NCI-H2227 treated with DMSO at 0.1 percent for 48 hours (cell line): ENCODE measurements around the gene RPS6KA5.
"Not testable (repeated sequence)": the region's sequence is repeated elsewhere in the genome, so short reads cannot be mapped to it uniquely, and the experiment has no call there.

Source experiments
- DNase-seq: peaks from one replicate; lab custom pipeline; 2025; lab: John Stamatoyannopoulos, UW

Gene RPS6KA5

DNA sequence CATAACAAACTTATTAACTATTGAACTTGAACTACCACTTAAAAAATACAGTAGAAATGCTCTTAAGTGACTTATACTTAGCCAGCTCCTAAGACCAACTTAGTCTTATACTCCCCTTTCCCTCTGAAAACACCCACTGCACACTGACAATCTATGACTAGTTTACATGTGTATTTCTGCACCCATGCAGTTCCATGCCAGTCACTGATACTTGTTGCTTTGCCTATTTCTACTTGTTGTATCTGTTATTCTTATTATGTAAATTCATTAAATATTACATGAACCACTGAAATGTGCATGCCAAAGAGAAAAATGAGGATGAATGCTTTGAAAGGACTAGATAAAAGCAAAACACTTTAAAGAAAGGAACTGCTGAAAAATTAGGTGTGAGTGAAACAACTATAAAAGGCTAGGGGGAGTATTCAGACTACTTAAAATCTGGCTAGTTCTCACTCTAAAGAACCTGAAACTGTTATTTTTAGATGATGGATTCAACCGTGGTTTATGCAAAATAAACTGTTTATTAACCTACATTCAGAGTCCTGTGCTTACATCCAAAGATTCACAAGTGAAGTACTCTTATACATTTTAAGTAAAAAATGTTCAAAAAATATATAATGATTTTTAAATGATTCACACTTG, 74.7 kb downstream of the RPS6KA5 start:
- no peak for DNase-seq

DNA sequence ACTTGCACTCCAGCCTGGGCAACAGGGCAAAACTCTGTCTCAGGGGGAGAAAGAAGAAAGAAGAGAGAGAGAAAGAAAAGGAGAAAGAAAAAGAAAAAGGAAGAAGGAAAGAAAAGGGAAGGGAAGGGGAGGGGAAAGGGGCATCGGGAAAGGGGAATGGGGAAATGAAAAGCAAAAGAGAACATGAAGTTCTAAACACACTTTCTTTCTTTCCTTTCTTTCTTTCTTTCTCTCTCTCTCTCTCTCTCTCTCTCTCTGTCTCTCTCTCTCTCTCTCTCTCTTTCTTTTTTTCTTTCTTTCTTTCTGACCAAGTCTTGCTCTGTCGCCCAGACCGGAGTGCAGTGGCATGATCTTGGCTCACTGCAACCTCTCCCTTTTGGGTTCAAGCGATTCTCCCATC, 76.9 kb downstream of the RPS6KA5 start:
- no peak for DNase-seq

DNA sequence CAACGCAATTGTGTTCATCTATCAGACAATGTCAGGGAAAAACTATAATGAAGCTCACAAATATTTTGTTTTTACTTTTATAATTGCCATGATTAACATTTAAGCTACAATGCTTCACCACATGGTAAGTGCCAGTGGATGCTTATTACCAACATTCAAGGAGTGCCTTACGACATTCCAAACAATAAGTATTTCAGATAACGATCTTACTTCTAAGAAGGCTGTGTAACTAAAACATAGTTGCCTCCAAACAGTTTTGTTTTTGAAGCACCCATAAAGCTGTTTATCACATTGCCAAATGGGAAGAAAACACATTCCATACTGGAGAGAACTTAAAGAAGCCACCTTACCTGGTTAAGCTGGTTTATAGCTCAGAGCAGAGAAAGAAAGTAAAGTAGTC, 78.8 kb downstream of the RPS6KA5 start:
- DNase-seq, result no peak

DNA sequence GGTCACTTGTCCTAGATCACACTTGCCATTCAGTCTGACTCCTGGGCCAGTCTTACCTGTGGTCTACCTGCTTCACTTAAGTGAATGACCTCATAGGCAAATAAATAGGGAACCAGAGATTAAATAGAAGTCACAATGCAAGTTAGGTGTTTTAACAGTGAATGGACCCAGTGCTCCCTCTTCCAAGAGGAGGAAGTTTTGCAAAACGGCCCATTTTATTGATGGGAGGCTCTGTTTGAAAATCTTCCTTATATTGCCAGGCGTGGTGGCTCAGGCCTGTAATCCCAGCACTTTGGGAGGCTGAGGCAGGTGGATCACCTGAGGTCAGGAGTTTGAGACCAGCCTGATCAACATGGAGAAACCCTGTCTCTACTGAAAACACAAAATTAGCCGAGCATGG, 79.8 kb downstream of the RPS6KA5 start:
- DNase-seq, result not testable (repeated sequence)

DNA sequence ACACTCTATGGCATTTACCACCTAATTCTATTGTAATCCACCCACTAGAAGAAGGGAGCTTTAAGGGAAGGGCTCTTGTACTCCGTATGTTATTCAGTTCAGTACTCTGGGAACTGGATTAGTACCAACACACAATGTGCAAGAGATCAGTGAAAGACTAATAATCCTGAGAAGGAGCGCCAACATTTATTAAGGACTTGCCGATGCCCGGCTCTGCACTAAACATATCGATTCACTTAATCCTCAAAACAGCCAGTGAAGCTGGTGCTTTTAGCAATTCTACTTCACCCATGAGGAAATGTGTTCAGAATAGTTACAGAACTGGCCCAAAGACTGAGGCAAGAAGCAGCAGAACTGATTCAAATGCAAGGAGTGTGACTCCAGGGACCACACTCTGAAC, 80.9 kb downstream of the RPS6KA5 start:
- no peak for DNase-seq

DNA sequence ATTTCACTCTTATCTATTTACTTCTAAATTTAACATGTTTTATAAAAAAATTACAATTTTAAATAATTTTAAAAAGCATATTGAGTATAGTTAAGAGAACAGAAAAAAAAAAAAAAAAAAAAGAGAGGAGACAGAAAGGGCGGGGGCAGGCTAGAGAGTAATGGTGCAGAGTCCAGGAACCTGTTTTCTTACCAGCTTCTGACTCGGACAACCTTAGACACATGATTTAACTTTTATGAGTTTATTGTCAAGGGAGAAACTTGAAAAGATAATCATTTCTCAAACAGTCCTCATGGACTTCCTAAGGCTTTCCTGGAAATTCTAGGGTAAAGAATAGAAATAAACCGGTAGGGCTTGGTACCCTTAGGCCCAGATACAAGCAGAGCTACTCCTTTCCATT, 84.3 kb downstream of the RPS6KA5 start:
- no peak for DNase-seq

DNA sequence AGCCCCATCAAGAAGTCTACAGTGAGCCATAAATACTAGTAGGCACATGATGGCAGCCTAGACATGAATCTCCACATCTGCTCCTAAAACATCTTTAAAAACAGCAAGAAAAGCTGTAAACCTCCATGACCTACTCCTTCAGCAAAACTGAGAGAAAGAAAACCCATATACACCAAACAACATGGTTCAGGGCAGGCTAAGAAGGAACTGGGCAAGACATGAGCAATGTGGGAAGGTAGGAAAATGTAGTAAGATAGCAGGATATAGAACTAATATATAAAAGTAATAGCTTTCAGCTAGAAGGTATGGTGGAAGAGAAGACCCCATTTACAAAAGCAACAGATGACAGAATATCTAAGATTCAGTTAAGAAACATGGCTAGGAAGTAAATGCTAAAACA, 88.8 kb downstream of the RPS6KA5 start:
- DNase-seq, result no peak

DNA sequence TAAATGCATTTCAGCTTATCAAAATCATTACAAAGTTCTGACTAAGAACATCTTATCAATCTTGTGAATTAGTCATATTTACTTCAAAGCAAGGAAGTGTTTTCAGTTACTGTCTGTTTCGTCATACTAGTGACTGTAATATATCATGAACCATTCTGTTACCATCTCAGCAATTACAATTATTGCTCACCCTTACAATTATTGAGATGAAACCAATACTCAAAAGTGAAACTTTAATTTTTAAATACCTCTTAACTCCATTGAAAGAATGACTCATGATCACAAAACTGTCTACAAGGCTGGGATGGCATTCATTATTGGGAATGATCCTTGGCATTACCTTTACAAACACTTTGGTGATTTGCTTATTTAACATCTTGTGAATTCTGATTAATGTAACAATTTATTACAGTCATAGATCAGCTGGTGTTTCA, 90.3 kb downstream of the RPS6KA5 start:
- DNase-seq, result no peak

DNA sequence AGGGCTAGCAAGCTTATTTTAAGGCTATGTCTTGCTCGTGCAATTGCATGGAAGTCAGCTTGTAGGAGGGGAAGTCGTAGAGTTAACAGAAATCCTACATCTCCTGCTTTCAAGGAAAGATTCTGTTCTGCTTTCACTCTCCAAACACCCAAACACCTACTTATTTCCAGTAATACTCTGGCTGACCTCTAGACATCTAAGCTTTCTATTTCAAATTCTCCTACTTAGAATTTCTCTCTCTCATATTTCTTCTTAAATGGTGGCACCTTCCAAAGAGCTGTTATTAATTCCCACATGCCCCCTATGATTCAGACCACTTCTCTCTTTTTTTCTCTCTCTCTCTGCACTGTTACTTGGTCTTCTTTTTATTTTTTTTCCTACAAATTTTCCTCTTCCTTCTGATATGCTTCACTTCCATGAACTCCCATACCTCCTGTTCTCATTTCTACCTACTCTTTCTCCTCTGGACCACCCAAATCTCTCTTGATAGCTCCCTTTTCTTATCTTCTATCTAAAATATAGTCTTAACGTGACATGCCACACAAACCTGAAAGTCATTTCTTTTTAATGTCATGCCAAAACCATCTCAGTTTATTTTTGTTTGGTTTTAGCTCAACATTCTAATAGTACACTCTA, 90.8 kb downstream of the RPS6KA5 start:
- DNase-seq, result peak; percentile 62

DNA sequence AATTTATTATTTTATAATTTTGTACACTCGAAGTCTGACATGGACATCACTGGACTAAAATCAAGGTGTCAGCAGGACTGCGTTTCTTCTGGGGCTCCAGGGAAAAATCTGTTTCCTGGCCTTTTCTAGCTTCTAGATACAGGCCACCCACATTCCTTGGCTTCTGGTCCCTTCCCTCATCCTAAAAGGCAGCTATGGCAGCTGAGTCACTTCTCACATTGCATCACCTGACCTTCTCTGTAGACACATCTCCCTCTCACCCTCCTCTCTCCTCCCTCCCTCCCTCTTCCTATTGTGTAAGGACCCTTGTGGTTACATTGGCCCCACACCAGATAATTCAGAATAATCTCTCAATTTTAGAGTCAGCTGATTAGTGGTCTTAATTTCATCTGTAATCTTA, 92.4 kb downstream of the RPS6KA5 start:
- DNase-seq, result no peak

DNA sequence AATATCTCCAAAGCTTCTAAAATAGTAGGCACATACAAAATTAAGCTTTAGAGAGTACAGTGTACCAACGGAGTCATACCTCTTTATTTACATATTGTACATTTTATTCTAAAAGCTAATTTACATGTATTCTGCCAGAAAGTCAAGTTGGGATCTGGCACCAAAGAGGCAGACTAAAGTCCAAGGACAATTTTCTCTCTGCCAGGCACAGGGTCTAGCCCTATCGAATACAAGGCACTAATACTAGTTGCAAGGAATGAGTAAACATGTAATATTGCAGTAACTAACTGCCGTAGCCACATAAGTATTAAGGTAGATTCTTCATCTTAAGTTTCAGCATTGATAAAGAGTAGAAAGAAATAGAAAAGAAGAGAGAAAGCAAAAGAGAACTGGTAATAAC, 93.9 kb downstream of the RPS6KA5 start:
- DNase-seq, result no peak

DNA sequence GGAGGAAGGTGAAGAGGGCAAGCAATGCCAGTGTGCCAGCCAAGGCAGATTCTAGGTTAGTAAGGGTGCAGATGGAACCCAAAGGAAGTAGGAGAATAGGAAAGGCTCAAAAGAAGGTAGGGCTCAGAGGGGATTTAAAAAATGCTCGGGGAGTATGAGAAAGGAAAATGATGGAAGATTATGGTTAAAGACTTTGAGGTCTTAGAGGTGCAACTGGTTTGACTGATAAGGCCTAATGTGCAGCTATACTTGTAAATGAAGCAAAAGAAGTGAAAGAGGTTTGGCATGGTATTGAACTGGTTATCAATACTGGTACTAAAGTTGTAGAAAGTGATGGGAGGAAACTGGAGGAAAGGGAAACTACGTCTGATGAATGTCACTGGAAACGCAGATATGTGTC, 94.7 kb downstream of the RPS6KA5 start:
- no peak for DNase-seq

DNA sequence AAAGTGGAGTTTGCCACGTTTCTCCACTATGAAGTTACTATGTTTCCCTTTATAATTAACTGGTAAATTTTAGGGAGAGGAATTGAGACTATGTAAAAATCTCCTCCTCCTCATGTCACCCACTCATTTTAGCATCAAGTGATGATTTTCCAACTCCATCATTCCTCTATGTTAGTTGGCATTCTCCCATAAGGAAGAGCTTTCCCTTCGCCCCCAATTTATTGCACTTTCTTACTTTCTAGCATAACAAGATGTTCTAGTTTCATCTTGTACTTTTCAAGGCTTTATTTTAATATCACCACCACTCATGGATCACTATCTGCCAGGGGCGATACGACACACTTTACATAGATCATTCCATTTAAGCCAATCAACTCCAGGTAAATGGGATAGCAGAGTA, 97.1 kb downstream of the RPS6KA5 start:
- DNase-seq, result no peak

DNA sequence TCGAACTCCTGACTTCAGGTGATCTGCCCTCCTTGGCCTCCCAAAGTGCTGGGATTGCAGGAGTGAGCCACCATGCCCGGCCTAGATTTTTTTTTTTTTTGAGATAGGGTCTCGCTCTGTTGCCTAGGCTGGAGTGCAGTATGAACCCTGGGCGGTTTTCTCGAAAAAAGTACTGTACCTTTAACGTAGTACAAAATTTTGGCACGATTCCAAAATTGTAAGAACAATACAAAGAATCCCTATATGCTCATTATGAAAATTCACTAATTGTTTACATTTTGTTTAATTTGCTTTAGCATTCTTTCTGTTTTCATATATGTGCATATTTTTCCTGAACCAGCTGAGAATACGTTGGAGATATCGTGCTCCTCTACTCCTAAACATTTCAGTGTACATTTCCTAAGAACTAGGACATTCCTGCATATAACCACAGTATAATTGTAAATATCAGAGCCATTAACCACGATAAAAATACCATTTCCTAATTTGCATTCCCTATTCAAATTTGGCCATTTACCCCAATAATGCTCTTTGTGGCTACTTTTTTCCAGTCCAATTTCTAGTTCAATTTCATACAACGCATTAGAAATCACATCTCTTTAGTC, 97.8 kb downstream of the RPS6KA5 start:
- DNase-seq, result no peak

DNA sequence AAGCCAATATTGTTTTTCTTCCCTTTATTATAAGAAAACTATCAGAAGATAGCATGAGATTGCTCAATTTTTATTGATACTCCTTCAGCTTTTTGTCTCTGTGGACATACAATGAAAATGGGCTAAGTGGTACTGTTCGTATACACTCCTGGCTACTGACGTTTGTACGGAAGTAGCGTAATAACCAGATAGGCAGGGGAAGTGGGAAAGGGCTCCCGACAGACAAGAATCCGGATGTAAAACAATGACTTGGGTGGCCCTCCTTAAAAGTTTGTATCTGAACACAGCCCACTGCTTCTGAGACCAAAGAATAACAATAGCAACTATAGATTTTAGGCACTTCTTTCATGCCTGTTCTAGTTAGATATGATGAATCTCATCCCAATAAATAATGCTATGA, 99.6 kb downstream of the RPS6KA5 start:
- DNase-seq, result no peak

DNA sequence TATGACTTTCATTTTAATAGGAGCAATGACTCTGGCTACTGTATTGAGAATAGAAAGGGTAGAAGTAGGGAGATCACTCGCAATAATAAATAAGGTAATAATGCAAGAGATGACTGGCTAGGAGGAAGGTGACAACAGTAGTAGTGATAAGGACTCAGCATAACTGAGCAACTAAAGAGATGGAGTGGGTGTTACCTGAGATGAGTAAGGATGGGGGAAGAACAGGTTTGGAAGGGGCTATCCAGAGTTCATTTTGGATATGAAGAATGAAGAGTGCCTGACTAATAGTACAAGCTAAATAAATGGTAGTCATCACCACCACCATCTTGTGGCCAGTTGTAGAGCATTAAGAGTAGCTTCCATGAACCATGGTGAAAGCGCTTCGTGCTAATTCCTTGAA, 101.1 kb downstream of the RPS6KA5 start:
- DNase-seq, result no peak

DNA sequence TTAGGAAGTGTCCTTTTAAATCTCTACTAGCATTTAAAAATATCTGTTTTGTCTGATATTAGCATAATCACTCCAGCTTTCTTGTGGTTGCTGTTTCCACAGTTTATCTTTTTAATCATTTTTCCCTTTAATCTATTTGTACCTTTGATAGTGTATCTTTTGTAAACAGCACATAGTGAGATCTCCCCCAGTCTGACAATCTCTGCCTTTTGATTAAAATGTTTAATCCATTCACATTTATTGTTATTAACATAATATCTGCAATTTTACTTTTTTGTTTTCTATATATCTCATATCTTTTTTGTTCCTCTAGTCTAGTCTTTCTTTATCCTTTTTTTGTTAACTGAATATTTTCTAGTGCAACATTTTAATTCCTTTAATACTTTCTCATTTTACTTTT, 104.2 kb downstream of the RPS6KA5 start:
- DNase-seq, result no peak

DNA sequence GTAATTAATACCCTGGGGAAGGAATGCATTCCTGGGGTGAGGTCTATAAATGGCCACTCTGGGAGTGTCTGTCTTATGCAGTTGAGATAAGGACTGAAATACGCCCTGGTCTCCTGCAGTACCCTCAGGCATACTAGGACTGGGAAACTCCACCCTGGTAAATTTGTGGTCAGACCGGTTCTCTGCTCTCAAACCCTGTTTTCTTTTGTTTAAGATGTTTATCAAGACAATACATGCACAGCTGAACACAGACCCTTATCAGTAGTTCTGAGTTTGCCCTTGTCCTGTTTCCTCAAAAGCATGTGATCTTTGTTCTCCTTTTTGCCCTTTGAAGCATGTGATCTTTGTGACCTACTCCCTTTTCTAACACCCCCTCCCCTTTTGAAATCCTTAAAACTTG, 106.8 kb downstream of the RPS6KA5 start:
- DNase-seq, result not testable (repeated sequence)

DNA sequence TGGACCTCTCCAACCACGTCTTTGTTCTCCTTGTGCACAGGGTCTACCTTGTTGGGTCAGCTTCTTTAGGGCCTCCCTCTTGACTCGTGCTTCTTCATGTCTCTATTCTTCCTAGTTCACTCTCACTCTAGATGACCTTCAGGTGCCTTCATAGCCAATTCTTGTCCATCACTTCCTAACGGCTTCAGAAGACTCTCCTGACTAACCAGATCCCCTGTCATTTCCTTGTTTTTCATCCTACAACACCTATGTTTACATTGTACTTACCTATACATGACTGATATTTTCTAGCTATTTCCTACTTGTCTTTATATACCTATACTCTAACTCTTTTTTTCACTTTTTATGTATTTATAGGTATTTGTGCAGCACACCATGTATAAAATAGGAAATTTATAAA, 117.1 kb downstream of the RPS6KA5 start:
- DNase-seq, result no peak

DNA sequence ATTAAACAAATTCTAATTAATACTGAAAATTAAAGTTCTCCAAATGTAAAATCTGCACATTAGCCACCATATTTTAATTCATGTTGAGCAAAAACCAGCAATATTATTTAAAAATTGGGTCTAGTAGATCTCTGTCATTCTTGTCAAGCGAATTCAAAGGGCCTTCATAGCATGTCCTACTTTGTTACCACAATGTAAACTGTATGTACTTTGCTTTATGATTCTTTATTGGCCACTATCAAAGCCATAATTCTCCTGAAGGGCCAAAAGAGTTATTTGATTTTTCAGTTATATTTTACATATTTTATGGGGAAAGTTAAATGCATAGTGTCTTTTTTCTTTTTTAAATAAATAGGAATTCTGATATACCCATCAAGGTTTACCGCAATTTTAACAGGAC, 117.9 kb downstream of the RPS6KA5 start:
- no peak for DNase-seq

DNA sequence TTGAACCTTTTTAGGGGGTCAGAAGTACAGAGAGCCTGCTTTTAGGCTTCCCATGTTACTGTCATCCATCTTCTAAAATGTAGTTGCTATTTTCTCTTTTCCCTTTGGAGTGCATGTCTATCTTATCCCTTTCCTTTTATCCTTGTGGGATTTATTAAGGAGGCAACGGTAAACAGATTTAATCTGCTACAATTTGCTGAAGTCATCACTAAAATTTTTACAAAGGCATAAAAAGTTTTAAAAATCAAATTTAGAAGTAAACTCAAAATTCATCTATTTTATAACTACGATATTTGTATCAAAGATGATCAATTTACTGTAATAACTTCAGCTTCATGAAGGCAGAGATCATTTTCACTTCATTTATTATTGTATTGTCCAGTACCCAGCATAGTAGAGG, 118.7 kb downstream of the RPS6KA5 start:
- DNase-seq, result no peak

DNA sequence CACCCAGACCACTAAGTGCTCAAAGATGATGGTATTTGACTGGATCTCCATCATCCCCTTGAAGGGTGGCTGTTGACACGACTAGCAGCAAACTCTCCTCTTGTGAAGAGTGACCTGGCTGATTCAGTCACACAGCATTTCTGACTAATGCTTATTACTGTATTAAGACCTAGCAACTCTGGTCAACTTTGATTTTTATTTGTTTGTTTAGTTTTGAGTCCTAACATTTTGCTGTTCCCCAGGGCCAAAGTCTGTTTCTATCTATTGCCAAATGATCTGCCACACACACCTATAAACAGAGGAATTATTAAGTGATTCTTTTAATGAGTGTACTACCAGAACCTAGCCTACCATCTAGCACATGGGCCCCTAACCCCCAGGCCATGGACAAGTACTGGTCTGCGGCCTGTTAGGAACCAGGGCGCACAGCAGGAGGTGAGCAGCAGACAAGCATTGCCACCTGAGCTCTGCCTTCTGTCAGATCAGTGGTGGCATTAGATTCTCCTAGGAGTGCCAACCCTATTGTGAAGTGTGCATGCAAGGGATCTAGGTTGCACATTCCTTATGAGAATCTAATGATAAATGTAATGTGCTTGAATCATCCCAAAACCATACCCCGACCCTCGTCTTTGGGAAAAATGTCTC, 120.0 kb downstream of the RPS6KA5 start:
- DNase-seq, result no peak

DNA sequence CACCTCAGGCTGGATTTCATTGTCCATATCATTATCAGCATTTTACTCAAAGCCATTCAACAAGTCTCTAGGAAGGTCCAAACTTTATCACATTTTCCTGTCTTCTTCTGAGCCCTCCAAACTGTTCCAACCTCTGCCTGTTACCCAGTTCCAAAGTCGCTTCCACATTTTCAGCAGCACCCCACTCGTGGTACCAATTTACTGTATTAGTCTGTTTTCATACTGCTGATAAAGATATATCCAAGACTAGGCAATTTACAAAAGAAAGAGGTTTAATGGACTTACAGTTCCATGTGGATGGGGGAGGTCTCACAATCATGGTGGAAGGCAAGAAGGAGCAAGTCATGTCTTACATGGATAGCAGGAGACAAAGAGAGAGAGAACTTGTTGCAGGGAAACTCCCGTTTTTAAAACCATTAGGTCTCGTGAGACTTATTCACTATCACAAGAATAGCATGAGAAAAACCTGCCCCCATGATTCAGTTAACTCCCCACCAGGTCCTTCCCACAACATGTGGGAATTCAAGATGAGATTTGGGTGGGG, 121.1 kb downstream of the RPS6KA5 start:
- DNase-seq, result not testable (repeated sequence)
